ENCODE results near the gene FASTKD3.

DNA sequence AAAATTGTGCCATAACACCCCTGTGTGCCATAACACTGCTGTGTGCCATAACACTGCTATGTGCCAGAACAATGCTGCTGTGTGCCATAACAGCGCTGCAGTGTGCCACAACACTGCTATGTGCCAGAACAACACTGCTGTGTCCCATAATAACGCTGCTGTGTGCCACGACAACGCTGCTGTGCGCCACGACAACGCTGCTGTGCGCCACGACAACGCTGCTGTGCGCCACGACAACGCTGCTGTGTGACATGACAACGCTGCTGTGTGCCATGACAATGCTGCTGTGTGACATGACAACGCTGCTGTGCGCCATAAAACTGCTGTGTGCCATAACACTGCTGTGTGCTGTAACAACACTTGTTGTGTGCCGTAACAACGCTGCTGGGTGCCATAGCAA lies 43.8 kb downstream of the FASTKD3 start:
- TF ChIP-seq, protein P1, sequence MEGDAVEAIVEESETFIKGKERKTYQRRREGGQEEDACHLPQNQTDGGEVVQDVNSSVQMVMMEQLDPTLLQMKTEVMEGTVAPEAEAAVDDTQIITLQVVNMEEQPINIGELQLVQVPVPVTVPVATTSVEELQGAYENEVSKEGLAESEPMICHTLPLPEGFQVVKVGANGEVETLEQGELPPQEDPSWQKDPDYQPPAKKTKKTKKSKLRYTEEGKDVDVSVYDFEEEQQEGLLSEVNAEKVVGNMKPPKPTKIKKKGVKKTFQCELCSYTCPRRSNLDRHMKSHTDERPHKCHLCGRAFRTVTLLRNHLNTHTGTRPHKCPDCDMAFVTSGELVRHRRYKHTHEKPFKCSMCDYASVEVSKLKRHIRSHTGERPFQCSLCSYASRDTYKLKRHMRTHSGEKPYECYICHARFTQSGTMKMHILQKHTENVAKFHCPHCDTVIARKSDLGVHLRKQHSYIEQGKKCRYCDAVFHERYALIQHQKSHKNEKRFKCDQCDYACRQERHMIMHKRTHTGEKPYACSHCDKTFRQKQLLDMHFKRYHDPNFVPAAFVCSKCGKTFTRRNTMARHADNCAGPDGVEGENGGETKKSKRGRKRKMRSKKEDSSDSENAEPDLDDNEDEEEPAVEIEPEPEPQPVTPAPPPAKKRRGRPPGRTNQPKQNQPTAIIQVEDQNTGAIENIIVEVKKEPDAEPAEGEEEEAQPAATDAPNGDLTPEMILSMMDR (conservative IDR thresholded peaks at IDR 0.05) = no peak
- TF ChIP-seq EZH2 (IDR thresholded peaks at IDR 0.05; ENCODE audit: low read depth) = no peak

Data from PC-9 (cell line).